ENCODE measurements around the gene VIPR2. TPM values are rescaled to one million over a fixed set of nuclear protein-coding genes. Genes with fewer than 3 reads are reported as not detected.

The VIPR2 gene
- total and polyA plus RNA-seq, 8 donors, result 0.28 to 0.80 (median 0.44) TPM

- Histone ChIP-seq H3K36me3 (no peaks in the 10 kb centered on the region), H3K27me3 (peaks cover 0 to 13% of the 10 kb centered on the region in 2 donors), H3K4me3 (no peak overlapping the region), H3K4me1 (peaks cover 0 to 2% of the 10 kb centered on the region in 2 donors), H3K27ac (no peak overlapping the region), H3K9me3 (no peaks in the 10 kb centered on the region)
- no peak for TF ChIP-seq CTCF (IDR thresholded peaks at IDR 0.05)
- intact Hi-C loops (cut with DNase I), result no loop called here
- ATAC-seq (no peak), DNase-seq (no peak)
These were observed 78.7 kb downstream of the VIPR2 start for GRCh38 chr7:159065852-159066480.

DNA sequence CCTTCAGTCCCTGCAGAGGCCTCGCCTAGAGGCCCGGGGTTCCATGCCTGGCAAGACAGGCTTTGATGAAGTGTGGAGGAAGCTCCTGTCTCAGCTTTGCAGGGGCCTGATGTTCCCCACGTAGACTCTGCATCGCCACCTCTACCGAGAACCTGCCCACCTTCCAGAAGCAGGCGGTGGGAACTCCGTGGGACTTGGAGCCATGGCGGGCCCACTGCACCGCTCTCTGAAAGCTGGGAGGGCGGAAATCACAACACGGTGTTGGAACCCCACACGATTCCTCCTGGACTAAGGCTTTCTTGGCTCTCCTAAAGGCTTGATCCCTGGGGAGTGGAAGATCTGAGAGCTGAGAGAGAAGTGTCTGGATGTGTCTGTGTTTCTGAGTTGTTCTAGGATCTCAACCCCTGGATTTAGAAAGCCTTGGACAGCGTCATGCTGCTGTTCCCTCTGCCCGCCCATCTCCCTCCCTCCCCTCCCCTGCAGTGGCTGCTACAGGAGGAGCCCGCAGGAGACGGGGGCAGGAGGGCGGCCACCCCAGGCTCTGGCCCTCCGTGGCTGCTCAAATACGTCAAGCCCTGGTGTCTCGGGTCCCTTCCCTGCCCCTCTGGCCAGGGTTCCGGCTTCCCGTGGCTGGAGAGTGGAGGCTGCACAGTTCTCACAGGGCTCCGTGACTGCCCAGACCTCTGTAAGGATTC is 79.7 kb downstream of the VIPR2 start:
- Histone ChIP-seq H3K4me3 (no peak overlapping the region), H3K27ac (no peak overlapping the region), H3K36me3 (no peaks in the 10 kb centered on the region), H3K9me3 (no peaks in the 10 kb centered on the region), H3K4me1 (peaks cover 0 to 2% of the 10 kb centered on the region in 2 donors), H3K27me3 (peaks cover 0 to 21% of the 10 kb centered on the region in 2 donors)
- DNase-seq (peak in 1 of 4 donors; percentile 8), ATAC-seq (no peak)
- no peak for TF ChIP-seq CTCF (IDR thresholded peaks at IDR 0.05)
- intact Hi-C loops (cut with DNase I), result no loop called here

GRCh38 chr7:159064121-159064815 is 80.4 kb downstream of the VIPR2 start:
- no peak overlapping the region for H3K27ac ChIP-seq
- H3K4me3 ChIP-seq, result no peak overlapping the region
- H3K4me1 ChIP-seq, result peaks cover 0 to 2% of the 10 kb centered on the region in 2 donors
- DNase-seq (no peak), ATAC-seq (no peak)
- no peaks in the 10 kb centered on the region for H3K9me3 ChIP-seq
- no peaks in the 10 kb centered on the region for H3K36me3 ChIP-seq
- intact Hi-C loops (cut with DNase I), result no loop called here
- no peak for TF ChIP-seq CTCF (IDR thresholded peaks at IDR 0.05)
- H3K27me3 ChIP-seq, result peaks cover 0 to 21% of the 10 kb centered on the region in 2 donors

DNA sequence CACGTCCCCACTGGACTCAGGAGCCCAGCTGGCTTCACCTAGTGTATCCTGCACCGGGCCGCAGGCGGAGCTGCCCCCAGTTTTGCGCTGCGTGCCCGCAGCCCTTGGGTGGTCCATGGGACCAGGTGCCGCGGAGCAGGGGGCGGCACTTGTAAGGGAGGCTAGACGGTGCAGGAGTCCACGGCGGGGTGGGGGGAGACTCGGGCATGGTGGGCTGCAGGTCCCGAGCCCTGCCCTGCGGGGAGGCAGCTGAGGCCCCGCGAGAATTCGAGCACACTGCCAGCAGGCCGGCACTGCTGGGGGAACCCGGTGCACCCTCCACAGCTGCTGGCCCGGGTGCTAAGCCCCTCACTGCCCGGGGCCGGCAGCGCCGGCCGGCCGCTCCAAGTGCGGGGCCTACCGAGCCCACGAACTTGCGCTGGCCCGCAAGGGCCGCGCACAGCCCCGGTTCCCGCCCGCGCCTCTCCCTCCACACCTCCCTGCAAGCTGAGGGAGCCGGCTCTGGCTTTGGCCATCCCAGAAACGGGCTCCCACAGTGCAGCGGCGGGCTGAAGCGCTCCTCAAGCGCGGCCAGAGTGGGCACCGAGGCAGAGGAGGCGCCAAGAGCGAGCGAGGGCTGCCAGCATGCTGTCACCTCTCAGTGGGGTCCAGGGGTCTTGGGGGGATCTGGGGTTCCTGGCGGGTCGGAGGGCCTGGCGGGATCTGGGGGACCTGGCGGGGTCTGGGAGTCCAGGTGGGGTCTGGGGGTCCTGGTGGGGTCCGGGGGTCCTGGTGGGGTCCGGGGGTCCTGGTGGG is 81.4 kb downstream of the VIPR2 start:
- peak in 1 of 4 donors; percentile 71 for DNase-seq
- intact Hi-C loops (cut with DNase I), result no loop called here
- Histone ChIP-seq H3K27me3 (peaks cover 0 to 21% of the 10 kb centered on the region in 2 donors), H3K36me3 (no peaks in the 10 kb centered on the region), H3K9me3 (no peaks in the 10 kb centered on the region), H3K4me3 (no peak overlapping the region), H3K27ac (no peak overlapping the region), H3K4me1 (peaks cover 0 to 2% of the 10 kb centered on the region in 2 donors)
- no peak for ATAC-seq
- TF ChIP-seq CTCF (IDR thresholded peaks at IDR 0.05), result no peak
